Esophagus squamous epithelium (tissue), 5 donors: ENCODE data around the gene SMKR1. TPM values are rescaled to one million over a fixed set of nuclear protein-coding genes. Genes with fewer than 3 reads are reported as not detected.

Experiments used
- DNase-seq: peaks from one replicate; lab custom pipeline; 2025; lab: John Stamatoyannopoulos, UW
- H3K27ac ChIP-seq, 4 donors: fragments of 200-600 bp; sonication (generic); one replicate each; pipeline ENCODE4 v1.5.1; 2016 to 2019; ENCODE audit warnings: mild to moderate bottlenecking in 1 of 4
- H3K27me3 ChIP-seq, 4 donors: fragments of 200-600 bp; sonication (generic); 1 replicate in 3 of 4; 2 replicates in 1 of 4; pipeline versions ENCODE4 v1.5.1 to v1.6.0; 2017 to 2021; ENCODE audit warnings: antibody characterized with exemption in 1 of 4
- H3K36me3 ChIP-seq, 3 donors: fragments of 200-600 bp; sonication (generic); one replicate each; pipeline ENCODE4 v1.5.1; 2016 to 2019
- H3K4me1 ChIP-seq, 3 donors: fragments of 200-600 bp; sonication (generic); one replicate each; pipeline ENCODE4 v1.5.1; 2017 to 2019
- H3K4me3 ChIP-seq, 4 donors: fragments of 200-600 bp; sonication (generic); 1 replicate in 3 of 4; 2 replicates in 1 of 4; pipeline ENCODE4 v1.5.1; 2016 to 2019; ENCODE audit warnings: mild to moderate bottlenecking in 2 of 4, moderate library complexity in 1 of 4
- H3K9me3 ChIP-seq, 3 donors: fragments of 200-600 bp; sonication (generic); one replicate each; pipeline ENCODE4 v1.5.1; 2016 to 2019
- POLR2A ChIP-seq, 4 donors: fragments of 450-650 bp; IDR thresholded peaks; one replicate each; pipeline ENCODE4 v1.6.1; 2017; ENCODE audit warnings: antibody characterized with exemption in 4 of 4, mild to moderate bottlenecking in 4 of 4, moderate library complexity in 3 of 4
- WGBS, 2 donors: methylation state at CpG; one replicate each; pipeline ENCODE4 v1.1.5; 2018; 5-methylcytosine and 5-hydroxymethylcytosine counted together
- intact Hi-C: fragments of 100-400 bp; cut with DNase I; formaldehyde crosslinking; loops from one replicate; pipeline ENCODE4 v1.15.0; 2022
- total RNA-seq, 4 donors: library from RNA; depleted of rRNA; stranded (reverse); fragments of >200 nt; gene quantifications; one replicate each; pipeline ENCODE4 v1.1.0, GENCODE V29; 2016
- TF ChIP-seq, protein P1 (sequence below), 6 experiments: fragments of 450-650 bp in 4 of 6; fragments of 200-600 bp in 2 of 6; sonication (generic) in 2 of 6; IDR thresholded peaks; one replicate each; pipeline ENCODE4 v1.5.1; 2016 to 2019; ENCODE audit warnings: antibody characterized with exemption in 6 of 6, mild to moderate bottlenecking in 4 of 6, moderate library complexity in 4 of 6
- donor health status: DM: yes; HTN: yes; CAD: no.

The SMKR1 gene
- total RNA-seq, 4 donors from 2014 or later: 1.7 TPM; not detected in 3

DNA sequence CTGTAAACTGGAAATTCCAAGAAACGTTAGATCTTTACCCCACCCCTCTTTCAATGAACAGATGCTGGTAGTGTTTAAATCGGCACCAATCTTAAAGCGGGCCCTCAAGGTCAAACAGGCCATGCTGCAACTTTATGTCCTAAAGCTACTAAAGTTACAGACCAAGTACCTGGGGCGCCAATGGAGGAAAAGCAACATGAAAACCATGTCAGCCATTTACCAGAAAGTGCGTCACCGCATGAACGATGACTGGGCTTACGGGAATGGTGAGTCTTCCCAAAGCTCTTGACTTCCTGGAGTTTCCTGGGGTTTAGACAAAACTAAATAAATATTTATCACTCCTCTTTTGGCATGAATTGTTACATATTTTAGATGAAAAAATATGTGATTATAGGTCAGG is 19.6 kb upstream of the SMKR1 start:
- no peaks in the 10 kb centered on the region for H3K27me3 ChIP-seq
- no peak for DNase-seq
- H3K4me1 ChIP-seq: no peaks in the 10 kb centered on the region
- no peak for TF ChIP-seq POLR2A (IDR thresholded peaks at IDR 0.05)
- TF ChIP-seq, protein P1, sequence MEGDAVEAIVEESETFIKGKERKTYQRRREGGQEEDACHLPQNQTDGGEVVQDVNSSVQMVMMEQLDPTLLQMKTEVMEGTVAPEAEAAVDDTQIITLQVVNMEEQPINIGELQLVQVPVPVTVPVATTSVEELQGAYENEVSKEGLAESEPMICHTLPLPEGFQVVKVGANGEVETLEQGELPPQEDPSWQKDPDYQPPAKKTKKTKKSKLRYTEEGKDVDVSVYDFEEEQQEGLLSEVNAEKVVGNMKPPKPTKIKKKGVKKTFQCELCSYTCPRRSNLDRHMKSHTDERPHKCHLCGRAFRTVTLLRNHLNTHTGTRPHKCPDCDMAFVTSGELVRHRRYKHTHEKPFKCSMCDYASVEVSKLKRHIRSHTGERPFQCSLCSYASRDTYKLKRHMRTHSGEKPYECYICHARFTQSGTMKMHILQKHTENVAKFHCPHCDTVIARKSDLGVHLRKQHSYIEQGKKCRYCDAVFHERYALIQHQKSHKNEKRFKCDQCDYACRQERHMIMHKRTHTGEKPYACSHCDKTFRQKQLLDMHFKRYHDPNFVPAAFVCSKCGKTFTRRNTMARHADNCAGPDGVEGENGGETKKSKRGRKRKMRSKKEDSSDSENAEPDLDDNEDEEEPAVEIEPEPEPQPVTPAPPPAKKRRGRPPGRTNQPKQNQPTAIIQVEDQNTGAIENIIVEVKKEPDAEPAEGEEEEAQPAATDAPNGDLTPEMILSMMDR (IDR thresholded peaks at IDR 0.05): no peak
- no peaks in the 10 kb centered on the region for H3K36me3 ChIP-seq
- H3K4me3 ChIP-seq: no peak overlapping the region
- intact Hi-C loops: loop anchor here (10.0 kb wide), 1 partner anchor 268 kb away; no protein-coding TSS in a partner anchor
- H3K9me3 ChIP-seq: no peaks in the 10 kb centered on the region
- no peak overlapping the region for H3K27ac ChIP-seq
- 92 to 96% methylated on average over 8 of the region's 8 CpGs for WGBS, 2 donors

DNA sequence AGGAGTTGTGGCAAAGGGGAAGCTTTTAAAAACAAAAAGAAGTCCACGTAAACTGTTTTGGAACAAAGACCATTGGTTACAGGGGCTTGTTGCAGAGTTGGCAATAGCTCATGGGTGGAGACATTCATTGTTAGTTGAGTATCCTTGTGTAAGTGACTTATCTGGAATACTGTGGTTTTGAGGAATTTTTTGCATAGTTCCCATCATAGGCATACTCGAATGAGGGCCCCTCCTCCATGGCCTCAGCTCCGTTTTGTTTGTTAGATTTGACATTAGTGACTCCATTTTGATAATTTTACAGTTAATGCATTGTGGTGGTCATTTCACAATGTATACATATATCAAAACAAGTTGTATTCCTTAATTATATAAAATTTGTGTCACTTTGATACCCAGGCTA is 12.8 kb upstream of the SMKR1 start:
- Histone ChIP-seq H3K4me3 (no peak overlapping the region), H3K4me1 (no peaks in the 10 kb centered on the region), H3K27ac (no peak overlapping the region), H3K27me3 (no peaks in the 10 kb centered on the region), H3K9me3 (no peaks in the 10 kb centered on the region), H3K36me3 (no peaks in the 10 kb centered on the region)
- 71 to 77% methylated on average over 3 of the region's 3 CpGs for WGBS, 2 donors
- intact Hi-C loops: loop anchor here (10.0 kb wide), 1 partner anchor 275 kb away; no protein-coding TSS in a partner anchor
- no peak for DNase-seq
- TF ChIP-seq POLR2A (IDR thresholded peaks at IDR 0.05): no peak
- TF ChIP-seq, protein P1 (IDR thresholded peaks at IDR 0.05): no peak

DNA sequence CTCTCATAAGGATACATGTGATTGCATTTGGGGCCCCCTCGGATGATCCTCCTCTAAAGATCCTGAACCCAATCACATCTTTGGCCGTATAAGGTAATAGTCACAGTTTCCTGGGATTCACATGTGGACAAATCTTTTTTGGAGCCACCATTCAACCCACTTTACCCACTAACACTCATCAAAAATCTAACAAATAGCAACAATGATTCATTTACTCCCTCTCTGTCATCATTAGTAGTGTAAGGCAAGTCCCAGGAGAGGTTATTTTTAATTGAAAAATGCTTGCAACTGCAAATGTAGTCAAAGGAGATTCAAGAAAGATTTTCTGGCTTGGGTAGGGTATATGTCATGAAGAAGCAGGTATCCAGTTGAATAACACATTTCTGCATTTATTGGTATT is 9.9 kb upstream of the SMKR1 start:
- 73 to 85% methylated on average over 2 of the region's 2 CpGs for WGBS, 2 donors
- TF ChIP-seq, protein P1 (IDR thresholded peaks at IDR 0.05): no peak
- no peak for TF ChIP-seq POLR2A (IDR thresholded peaks at IDR 0.05)
- Histone ChIP-seq H3K4me3 (no peak overlapping the region), H3K36me3 (no peaks in the 10 kb centered on the region), H3K4me1 (no peaks in the 10 kb centered on the region), H3K27ac (no peak overlapping the region), H3K27me3 (no peaks in the 10 kb centered on the region), H3K9me3 (no peaks in the 10 kb centered on the region)
- intact Hi-C loops: no loop called here
- no peak for DNase-seq

DNA sequence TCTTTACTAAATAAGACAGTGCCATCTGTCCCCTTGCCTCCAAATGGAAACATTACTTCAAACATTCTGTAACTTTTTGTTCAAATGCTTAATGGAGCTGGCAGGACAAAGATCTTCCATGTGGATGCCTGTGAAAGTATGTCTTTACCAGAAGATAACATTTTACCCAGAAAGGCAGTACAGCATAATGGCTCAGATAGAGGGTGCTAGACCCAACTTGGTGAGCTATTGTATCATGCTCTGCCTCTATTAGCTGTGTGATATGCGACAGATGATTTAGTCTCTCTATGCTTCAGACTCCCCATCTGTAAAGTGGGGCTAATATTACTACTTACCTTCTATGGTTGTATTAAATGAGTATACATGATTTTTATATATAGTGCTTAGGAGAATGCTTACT is 8.8 kb upstream of the SMKR1 start:
- Histone ChIP-seq H3K27me3 (no peaks in the 10 kb centered on the region), H3K4me1 (no peaks in the 10 kb centered on the region), H3K27ac (no peak overlapping the region), H3K4me3 (no peak overlapping the region), H3K36me3 (no peaks in the 10 kb centered on the region), H3K9me3 (no peaks in the 10 kb centered on the region)
- 79 to 84% methylated on average over 1 of the region's 1 CpG for WGBS, 2 donors
- TF ChIP-seq POLR2A (IDR thresholded peaks at IDR 0.05): no peak
- TF ChIP-seq, protein P1 (IDR thresholded peaks at IDR 0.05): peak in 3 of 6 experiments; percentile 4 to 18 (median 10)
- no peak for DNase-seq
- intact Hi-C loops: no loop called here

DNA sequence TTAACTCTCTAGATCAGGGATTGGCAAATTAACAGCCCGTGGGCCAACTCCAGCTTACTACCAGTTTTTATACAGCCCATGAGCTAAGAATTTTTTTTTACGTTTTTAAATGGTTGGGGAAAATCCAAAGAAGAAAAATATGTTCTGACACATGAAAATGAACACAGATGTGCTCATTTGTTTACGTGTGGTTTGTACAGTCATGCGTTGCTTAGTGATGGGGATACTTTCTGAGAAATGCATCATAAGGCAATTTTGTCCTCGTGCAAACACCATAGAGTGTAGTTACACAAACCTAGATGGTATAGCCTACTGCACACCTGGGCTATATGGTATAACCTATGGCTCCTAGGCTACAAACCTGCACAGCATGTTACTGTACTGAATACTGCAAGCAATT is 8.3 kb upstream of the SMKR1 start:
- H3K27me3 ChIP-seq: no peaks in the 10 kb centered on the region
- H3K4me1 ChIP-seq: no peaks in the 10 kb centered on the region
- DNase-seq: no peak
- no peaks in the 10 kb centered on the region for H3K36me3 ChIP-seq
- intact Hi-C loops: no loop called here
- H3K27ac ChIP-seq: no peak overlapping the region
- no peaks in the 10 kb centered on the region for H3K9me3 ChIP-seq
- H3K4me3 ChIP-seq: no peak overlapping the region
- TF ChIP-seq POLR2A (IDR thresholded peaks at IDR 0.05): no peak
- TF ChIP-seq, protein P1 (IDR thresholded peaks at IDR 0.05): no peak
- WGBS, 2 donors: 28 to 42% methylated on average over 5 of the region's 5 CpGs
